H1 (cell line): ENCODE data around the gene NR2C2AP. TPM values are rescaled to one million over a fixed set of nuclear protein-coding genes. Genes with fewer than 3 reads are reported as not detected.

Experiments
- CTCF ChIA-PET: fragments of 300-600 bp; sonication (Branson Sonifier 250); formaldehyde crosslinking; loops from one replicate; lab custom pipeline; 2021; ENCODE audit not compliant: partially characterized antibody; lab: Charles Lee
- POLR2A ChIA-PET: fragments of 300-600 bp; sonication (Branson Sonifier 250); formaldehyde crosslinking; loops from one replicate; lab custom pipeline; 2021; ENCODE audit warnings: inconsistent platforms; ENCODE audit not compliant: partially characterized antibody; lab: Charles Lee
- DNase-seq, 2 experiments: peaks; one replicate each; pipeline versions ENCODE4 v3.0.0 to v3.0.0-alpha.2; 2010 to 2022; ENCODE audit warnings: low spot score in 2 of 2, low read depth in 1 of 2, mixed read lengths in 1 of 2
- FAIRE-seq: peaks from 2 replicates; lab custom pipeline; 2011; peaks lifted over from hg19 to GRCh38; lab: Jason Lieb, UNC
- H2AFZ ChIP-seq: 2 replicates; pipeline ENCODE4 v1.8.1; 2012; ENCODE audit warnings: low read length, inconsistent platforms
- H2AK5ac ChIP-seq: 2 replicates; pipeline ENCODE4 v1.6.1; 2013; ENCODE audit warnings: low read depth, low read length
- H2BK120ac ChIP-seq: replicated peaks from 2 replicates; pipeline ENCODE3; 2013; ENCODE audit warnings: low read depth, low read length, inconsistent platforms
- H2BK12ac ChIP-seq: 2 replicates; pipeline ENCODE4 v1.6.1; 2013; ENCODE audit warnings: low read depth, low read length
- H2BK15ac ChIP-seq: 2 replicates; pipeline ENCODE4 v1.6.1; 2013; ENCODE audit warnings: low read length
- H2BK20ac ChIP-seq: 2 replicates; pipeline ENCODE4 v1.6.1; 2013; ENCODE audit warnings: low read length
- H2BK5ac ChIP-seq: 2 replicates; pipeline ENCODE4 v1.6.1; 2013; ENCODE audit warnings: low read depth, low read length
- H3K14ac ChIP-seq: 2 replicates; pipeline ENCODE4 v1.6.1; 2013; ENCODE audit warnings: inconsistent platforms; ENCODE audit not compliant: insufficient read length
- H3K18ac ChIP-seq: 2 replicates; pipeline ENCODE4 v1.6.1; 2013; ENCODE audit warnings: low read length; ENCODE audit errors: extremely low read depth
- H3K23ac ChIP-seq: 2 replicates; pipeline ENCODE4 v1.6.1; 2013; ENCODE audit warnings: inconsistent platforms; ENCODE audit not compliant: insufficient read length
- H3K23me2 ChIP-seq: 2 replicates; pipeline ENCODE4 v1.6.1; 2013; ENCODE audit warnings: low read depth, low read length
- H3K27ac ChIP-seq: 2 replicates; pipeline ENCODE4 v1.6.1; 2011; ENCODE audit warnings: low read depth, low read length, inconsistent platforms
- H3K27me3 ChIP-seq, 4 experiments: replicated peaks in 1 of 4; 1 replicate in 1 of 4; 2 replicates in 3 of 4; pipeline versions ENCODE4 v1.6.1 to v1.8.1; 2011 to 2013; ENCODE audit warnings: low read length in 3 of 4, mild to moderate bottlenecking in 3 of 4, inconsistent platforms in 2 of 4, mixed read lengths in 2 of 4, moderate library complexity in 1 of 4; ENCODE audit not compliant: control insufficient read depth in 3 of 4, insufficient read depth in 3 of 4; ENCODE audit errors: extremely low read depth in 1 of 4
- H3K36me3 ChIP-seq, 4 experiments: 2 replicates each; pipeline versions ENCODE4 v1.6.1 to v1.8.1; 2011 to 2013; ENCODE audit warnings: mild to moderate bottlenecking in 4 of 4, low read length in 3 of 4, moderate library complexity in 2 of 4, control low read depth in 1 of 4, inconsistent platforms in 1 of 4; ENCODE audit not compliant: insufficient read depth in 4 of 4, control insufficient read depth in 2 of 4
- H3K4ac ChIP-seq: replicated peaks from 2 replicates; pipeline ENCODE3; 2013; ENCODE audit warnings: low read length, low read depth, mixed read lengths, inconsistent platforms; ENCODE audit not compliant: insufficient read length
- H3K4me1 ChIP-seq, 4 experiments: replicated peaks in 1 of 4; 1 replicate in 1 of 4; 2 replicates in 3 of 4; pipeline versions ENCODE4 v1.6.1 to v1.8.1; 2011 to 2013; ENCODE audit warnings: low read length in 3 of 4, inconsistent platforms in 2 of 4, mixed read lengths in 1 of 4; ENCODE audit not compliant: insufficient read depth in 4 of 4, control insufficient read depth in 3 of 4
- H3K4me2 ChIP-seq, 2 experiments: 2 replicates each; pipeline versions ENCODE4 v1.6.1 to v1.8.1; 2011 to 2013; ENCODE audit warnings: low read depth in 2 of 2, low read length in 2 of 2, control low read depth in 1 of 2, inconsistent platforms in 1 of 2, mild to moderate bottlenecking in 1 of 2; ENCODE audit not compliant: insufficient read depth in 1 of 2
- H3K4me3 ChIP-seq, 4 experiments: fragments of 200-600, 300-600 bp in 1 of 4; sonication (generic), shearing (Covaris generic), sonication (Bioruptor Twin) in 1 of 4; 2 replicates each; pipeline versions ENCODE4 v1.5.1 to v1.8.1; 2011 to 2016; ENCODE audit warnings: low read length in 4 of 4, low read depth in 3 of 4, control low read depth in 2 of 4, inconsistent platforms in 2 of 4, mild to moderate bottlenecking in 2 of 4, mixed read lengths in 1 of 4, moderate library complexity in 1 of 4; ENCODE audit not compliant: insufficient read depth in 2 of 4; ENCODE audit errors: extremely low read depth in 1 of 4
- H3K56ac ChIP-seq: replicated peaks from 2 replicates; pipeline ENCODE3; 2013; ENCODE audit warnings: low read depth, mild to moderate bottlenecking, mixed read lengths, low read length, inconsistent platforms; ENCODE audit not compliant: insufficient read length
- H3K79me1 ChIP-seq: 2 replicates; pipeline ENCODE4 v1.6.1; 2013; ENCODE audit warnings: low read depth, low read length, control low read depth
- H3K79me2 ChIP-seq, 2 experiments: 2 replicates each; pipeline versions ENCODE4 v1.6.1 to v1.8.1; 2012 to 2013; ENCODE audit warnings: low read length in 2 of 2, mild to moderate bottlenecking in 2 of 2, inconsistent platforms in 1 of 2; ENCODE audit not compliant: insufficient read depth in 2 of 2, control insufficient read depth in 1 of 2
- H3K9ac ChIP-seq, 4 experiments: replicated peaks in 1 of 4; 1 replicate in 1 of 4; 2 replicates in 3 of 4; pipeline versions ENCODE4 v1.6.1 to v1.8.1; 2011 to 2013; ENCODE audit warnings: low read depth in 3 of 4, low read length in 3 of 4, control low read depth in 2 of 4, mild to moderate bottlenecking in 2 of 4, moderate library complexity in 2 of 4, inconsistent platforms in 1 of 4; ENCODE audit errors: extremely low read depth in 1 of 4
- H3K9me3 ChIP-seq, 2 experiments: 2 replicates each; pipeline versions ENCODE4 v1.6.1 to v1.8.1; 2012 to 2013; ENCODE audit warnings: mild to moderate bottlenecking in 2 of 2, moderate library complexity in 2 of 2, control low read depth in 1 of 2, inconsistent platforms in 1 of 2, low read depth in 1 of 2, low read length in 1 of 2, mixed read lengths in 1 of 2; ENCODE audit not compliant: insufficient read depth in 2 of 2
- H4K20me1 ChIP-seq, 2 experiments: replicated peaks in 1 of 2; 2 replicates each; pipeline versions ENCODE3 to v1.8.1; 2011 to 2013; ENCODE audit warnings: inconsistent platforms in 2 of 2, low read length in 2 of 2, mild to moderate bottlenecking in 1 of 2; ENCODE audit not compliant: insufficient read depth in 2 of 2, control insufficient read depth in 1 of 2
- H4K5ac ChIP-seq: 2 replicates; pipeline ENCODE4 v1.6.1; 2013; ENCODE audit warnings: low read length, low read depth, mixed read lengths, inconsistent platforms; ENCODE audit not compliant: insufficient read length
- H4K8ac ChIP-seq: 2 replicates; pipeline ENCODE4 v1.8.0; 2013; ENCODE audit warnings: mild to moderate bottlenecking, moderate library complexity, low read length, inconsistent platforms; ENCODE audit not compliant: insufficient read depth; ENCODE audit errors: extremely low read depth
- H4K91ac ChIP-seq: replicated peaks from 2 replicates; pipeline ENCODE3; 2013; ENCODE audit warnings: low read length, mixed read lengths, inconsistent platforms; ENCODE audit not compliant: insufficient read length
- BCL11A ChIP-seq, 2 experiments: IDR thresholded peaks; one replicate each; pipeline ENCODE4 v1.6.1; 2011; ENCODE audit warnings: low read depth in 2 of 2, low read length in 2 of 2, mild to moderate bottlenecking in 2 of 2
- CBX8 ChIP-seq: fragments of 300-800, 300-1000 bp; sonication (generic); IDR thresholded peaks from 2 replicates; pipeline ENCODE4 v1.7.1; 2016; ENCODE audit warnings: low read depth, low read length, borderline replicate concordance
- FOSL1 ChIP-seq: IDR thresholded peaks from 2 replicates; pipeline ENCODE4 v1.6.1; 2011; ENCODE audit warnings: mild to moderate bottlenecking, low read depth, low read length, moderate library complexity; ENCODE audit not compliant: insufficient read depth
- HDAC6 ChIP-seq: IDR thresholded peaks from one replicate; pipeline ENCODE4 v1.7.1; 2012; ENCODE audit warnings: low read depth, mild to moderate bottlenecking, inconsistent platforms, low read length, moderate library complexity
- JUN ChIP-seq: IDR thresholded peaks from 2 replicates; pipeline ENCODE4 v1.6.1; 2011; ENCODE audit warnings: low read depth, mild to moderate bottlenecking, improper control_type of control experiment, low read length
- KDM1A ChIP-seq: fragments of 200-600, 300-600 bp; sonication (generic); IDR thresholded peaks from 2 replicates; pipeline ENCODE4 v1.7.1; 2016; ENCODE audit warnings: mild to moderate bottlenecking, low read length, borderline replicate concordance
- NANOG ChIP-seq: IDR thresholded peaks from 2 replicates; pipeline ENCODE4 v1.6.1; 2011; ENCODE audit warnings: low read length, low read depth, mild to moderate bottlenecking, inconsistent platforms; ENCODE audit not compliant: insufficient read depth, poor library complexity, severe bottlenecking
- POU5F1 ChIP-seq: IDR thresholded peaks from 2 replicates; pipeline ENCODE4 v1.6.1; 2011; ENCODE audit warnings: low read depth, mild to moderate bottlenecking, low read length, moderate library complexity
- RXRA ChIP-seq: IDR thresholded peaks from 2 replicates; pipeline ENCODE4 v1.6.1; 2011; ENCODE audit warnings: low read depth, mild to moderate bottlenecking, low read length, moderate library complexity; ENCODE audit not compliant: insufficient read depth
- SUZ12 ChIP-seq: fragments of 200-600 bp; sonication (generic); IDR thresholded peaks from 2 replicates; pipeline ENCODE4 v1.6.1; 2012; ENCODE audit warnings: mild to moderate bottlenecking, inconsistent platforms, low read length, moderate library complexity, mixed read lengths
- TCF12 ChIP-seq: IDR thresholded peaks from 2 replicates; pipeline ENCODE4 v1.6.1; 2011; ENCODE audit warnings: low read depth, mild to moderate bottlenecking, low read length
- TEAD4 ChIP-seq: IDR thresholded peaks from 2 replicates; pipeline ENCODE4 v1.6.1; 2012; ENCODE audit warnings: low read depth, low read length, inconsistent platforms, mixed read lengths
- WGBS, 2 experiments: shearing (Covaris generic) in 1 of 2; methylation state at CpG; one replicate each; pipeline versions ENCODE4 v1.1.6 to v1.1.7; 2013 to 2015; ENCODE audit warnings: low lambda C conversion rate in 2 of 2, mixed read lengths in 2 of 2, inconsistent platforms in 1 of 2, low coverage in 1 of 2, missing lambda C conversion rate in 1 of 2; ENCODE audit not compliant: insufficient replicate concordance in 2 of 2, insufficient coverage in 1 of 2, insufficient read length in 1 of 2; ENCODE audit errors: extremely low coverage in 1 of 2, missing lambda C conversion rate in 1 of 2; 5-methylcytosine and 5-hydroxymethylcytosine counted together
- polyA plus RNA-seq, 7 experiments: library from polyadenylated mRNA; depleted of rRNA in 3 of 7; stranded (reverse) in 5 of 7; unstranded in 2 of 7; fragments of >200 nt in 5 of 7; fragments of 200-250 nt in 2 of 7; gene quantifications; 1 replicate in 5 of 7; 2 replicates in 1 of 7; 4 replicates in 1 of 7; pipeline versions ENCODE4 v1.2.1 to v1.2.3, GENCODE V29; 2011 to 2013; ENCODE audit warnings: missing spikeins in 2 of 7, mixed read lengths in 2 of 7
- total RNA-seq: library from RNA; stranded (reverse); fragmentation: NEBNext Ultra II Directional; extraction: Animal tissue kit (Norgen Biotek cat#: 25700); gene quantifications from 2 replicates; pipeline ENCODE4 v1.2.1, GENCODE V29; 2021

Gene NR2C2AP
- total and polyA plus RNA-seq, 2 of the 8 experiments (the other 6 are each of a cell fraction or from before 2014, with no cell fraction given), result 16.4 to 20.5 TPM

- Histone ChIP-seq H3K18ac (no peak overlapping the region), H2AK5ac (peak overlapping the region; percentile 82; the same call in 1 of the 2 replicates), H2BK15ac (peak overlapping the region; percentile 6; the same call in 1 of the 2 replicates), H4K91ac (no peak overlapping the region), H2AFZ (no peak overlapping the region), H3K23me2 (peaks cover 3% of the 10 kb centered on the region; the same call in 1 of the 2 replicates), H3K14ac (no peak overlapping the region), H3K27me3 (peaks cover 11 to 39% (median 34%) of the 10 kb centered on the region in 4 experiments), H4K5ac (no peak overlapping the region), H2BK5ac (no peak overlapping the region), H2BK120ac (no peak overlapping the region), H3K9ac (no peak overlapping the region), H4K20me1 (peaks cover 3 to 16% of the 10 kb centered on the region in 2 experiments), H3K56ac (no peak overlapping the region), H3K4me1 (peaks cover 0 to 16% (median 10%) of the 10 kb centered on the region in 4 experiments; a peak in 6 of 7 replicates), H3K79me2 (no peaks in the 10 kb centered on the region), H3K36me3 (no peaks in the 10 kb centered on the region), H2BK12ac (no peak overlapping the region), H3K9me3 (no peaks in the 10 kb centered on the region), H3K4ac (no peak overlapping the region), H3K27ac (no peak overlapping the region), H3K79me1 (no peaks in the 10 kb centered on the region), H3K23ac (no peak overlapping the region), H2BK20ac (no peak overlapping the region), H4K8ac (no peak overlapping the region), H3K4me2 (peak overlapping the region in 1 of 2 experiments; percentile 30; a peak in 2 of 4 replicates), H3K4me3 (no peak overlapping the region)
- POLR2A ChIA-PET, result interaction anchor here (0.6 to 7.4 kb wide), 4 partner anchors 11 to 191 kb away, joined by 3 to 45 read pairs (median 4); partner anchors contain the start of genes GATAD2A and NR2C2AP
- CTCF ChIA-PET, result interaction anchor here (0.7 to 3.3 kb wide), 5 partner anchors 9 to 98 kb away, joined by 3 to 16 read pairs (median 3); no protein-coding TSS in a partner anchor
- FAIRE-seq (no peak), DNase-seq (no peak)
- WGBS, 2 experiments, result 21% methylated on average over 5 of the region's 5 CpGs; no CpG with 5 or more reads in 1 of the 2 experiments
- peak; percentile 90; the same call in 1 of the 2 replicates for TF ChIP-seq POU5F1
- no peak for TF ChIP-seq BCL11A (IDR thresholded peaks at IDR 0.05; ENCODE audit: low read depth in 2 of 2, low read length in 2 of 2)
- TF ChIP-seq TCF12, result peak; percentile 57; the same call in 1 of the 2 replicates
- TF ChIP-seq NANOG, result no peak
- no peak for TF ChIP-seq CBX8
- TF ChIP-seq FOSL1, result no peak
- no peak for TF ChIP-seq HDAC6
- TF ChIP-seq RXRA, result no peak
- TF ChIP-seq JUN, result no peak
- no peak for TF ChIP-seq SUZ12
- no peak for TF ChIP-seq KDM1A
- TF ChIP-seq TEAD4, result no peak
Observed at GRCh38 chr19:19214159-19214490, 10.9 kb upstream of the NR2C2AP start.
